ENCODE measurements around the gene PPDPF. TPM values are rescaled to one million over a fixed set of nuclear protein-coding genes. Genes with fewer than 3 reads are reported as not detected.

The PPDPF gene, protein sequence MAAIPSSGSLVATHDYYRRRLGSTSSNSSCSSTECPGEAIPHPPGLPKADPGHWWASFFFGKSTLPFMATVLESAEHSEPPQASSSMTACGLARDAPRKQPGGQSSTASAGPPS
- total RNA-seq (100 to 1,000 TPM; 186 to 433 (median 269) TPM), polyA plus RNA-seq (100 to 1,000 TPM; 261 to 324 TPM)
- long read RNA-seq, donor 1, transcript PPDPF-202 (4 exons, 868 nt): major isoform, 8 of 13 reads
- long read RNA-seq, donor 1, partial matches to known transcripts: 5 of 13 reads
- long read RNA-seq, donor 1, other reads (novel, unspliced or antisense): 0 of 13 reads
- long read RNA-seq, donor 2, transcript PPDPF-202 (4 exons, 868 nt): major isoform, 10 of 19 reads
- long read RNA-seq, donor 2, partial matches to known transcripts: 7 of 19 reads
- long read RNA-seq, donor 2, other reads (novel, unspliced or antisense): 1 of 19 reads
- long read RNA-seq, donor 3: 0 reads

- Histone ChIP-seq H3K4me3 (peak within 1 kb of the TSS; percentile 55 to 99 (median 74)), H3K27ac (peak within 1 kb of the TSS; percentile 90 to 100 (median 96)), H3K9me3 (peaks cover 0 to 7% (median 0%) of the 10 kb centered on the region in 11 donors), H3K27me3 (peaks cover 0 to 3% (median 0%) of the 10 kb centered on the region in 7 donors), H3K36me3 (peaks cover 0 to 23% (median 4%) of the 10 kb centered on the region in 9 donors), H3K4me1 (peaks cover 14 to 39% (median 22%) of the 10 kb centered on the region in 9 donors)
- ATAC-seq (peak; percentile 86 to 92 (median 91)), DNase-seq (peak; percentile 79 to 89)
- no peak for TF ChIP-seq CTCF (IDR thresholded peaks at IDR 0.05)
- intact Hi-C loops (cut with DNase I): loop anchor here in 6 of 10 donors (1.0 to 10.0 kb wide), 4 partner anchors 23 to 76 kb away; no protein-coding TSS in a partner anchor
- WGBS, 2 donors: 0% methylated on average over 48 to 62 of the region's 64 CpGs
Measured at GRCh38 chr20:63520504-63520933, at the start of gene PPDPF. TSS of gene PPDPF (plus strand) at chr20:63520765. CDS start at chr20:63521309, 544 bp downstream.

DNA sequence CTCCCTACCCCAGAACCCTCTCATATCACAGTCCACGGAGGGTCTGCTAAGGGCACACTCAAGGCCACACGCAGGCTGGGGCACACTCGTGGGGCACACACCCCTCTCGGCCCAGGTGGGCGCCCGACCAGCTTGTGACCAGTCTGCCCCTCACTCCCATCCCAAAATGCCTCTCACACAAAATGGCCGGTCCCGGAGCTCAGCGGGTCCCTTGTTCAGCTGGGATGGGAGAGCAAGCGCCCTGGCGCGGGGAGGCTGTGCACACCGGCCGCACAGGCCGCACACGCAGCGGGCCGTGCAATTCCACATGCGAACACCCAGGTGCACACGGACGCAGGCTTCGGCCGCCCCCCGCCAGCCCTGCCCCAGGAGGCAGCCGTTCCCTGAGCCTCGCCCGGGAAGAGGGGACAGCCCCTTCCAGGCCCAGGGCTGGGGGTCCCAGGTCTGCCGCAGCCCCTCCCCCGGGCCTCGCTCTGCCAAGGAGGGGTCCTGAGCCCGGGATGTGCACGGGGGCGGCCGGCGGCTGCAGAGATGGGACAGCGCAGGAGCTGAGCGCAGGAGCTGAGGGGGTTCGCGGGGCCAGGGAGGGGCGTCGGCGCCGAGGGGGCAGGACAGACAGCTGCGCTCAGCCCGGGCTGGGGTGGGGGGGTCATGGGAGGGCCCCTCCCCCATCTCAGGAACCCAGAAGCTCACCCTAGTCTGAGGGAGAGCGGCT, 49.4 kb upstream of the PPDPF start:
- H3K27me3 ChIP-seq: peaks cover 21 to 94% (median 74%) of the 10 kb centered on the region in 7 donors
- no peak for TF ChIP-seq CTCF (IDR thresholded peaks at IDR 0.05)
- H3K27ac ChIP-seq: no peak overlapping the region
- intact Hi-C loops (cut with DNase I): loop anchor here in 1 of 10 donors (10.0 kb wide), 1 partner anchor 1676 kb away; no protein-coding TSS in a partner anchor
- DNase-seq: no peak
- ATAC-seq: peak in 1 of 8 donors; percentile 11
- peaks cover 0 to 13% (median 9%) of the 10 kb centered on the region in 9 donors for H3K4me1 ChIP-seq
- no peaks in the 10 kb centered on the region for H3K36me3 ChIP-seq
- H3K4me3 ChIP-seq: peak overlapping the region in 1 of 10 donors; percentile 10
- H3K9me3 ChIP-seq: no peaks in the 10 kb centered on the region
- WGBS, 2 donors: 12% methylated on average over 39 to 46 of the region's 46 CpGs

- peaks cover 21 to 93% (median 78%) of the 10 kb centered on the region in 7 donors for H3K27me3 ChIP-seq
- H3K9me3 ChIP-seq: no peaks in the 10 kb centered on the region
- no peak for DNase-seq
- H3K4me3 ChIP-seq: peak overlapping the region in 2 of 10 donors; percentile 10 to 13
- 1 to 2% methylated on average over 9 to 27 of the region's 27 CpGs for WGBS, 2 donors
- TF ChIP-seq CTCF (IDR thresholded peaks at IDR 0.05): no peak
- intact Hi-C loops (cut with DNase I): loop anchor here in 1 of 10 donors (10.0 kb wide), 1 partner anchor 1677 kb away; no protein-coding TSS in a partner anchor
- no peaks in the 10 kb centered on the region for H3K36me3 ChIP-seq
- peaks cover 0 to 13% (median 9%) of the 10 kb centered on the region in 9 donors for H3K4me1 ChIP-seq
- H3K27ac ChIP-seq: no peak overlapping the region
- ATAC-seq: no peak
Measured at GRCh38 chr20:63471717-63471980, 48.9 kb upstream of the PPDPF start.

Measured in heart right ventricle (tissue), 16 donors.